GM18507 (cell line): Measurements from ENCODE around the gene DTNB.

Source experiments
- DNase-seq: peaks from one replicate; pipeline ENCODE4 v3.0.0; 2011; ENCODE audit warnings: low read depth; ENCODE audit not compliant: insufficient read length; ENCODE audit errors: extremely low spot score
- FAIRE-seq: peaks from 2 replicates; lab custom pipeline; 2011; peaks lifted over from hg19 to GRCh38; lab: Jason Lieb, UNC

Gene DTNB

DNA sequence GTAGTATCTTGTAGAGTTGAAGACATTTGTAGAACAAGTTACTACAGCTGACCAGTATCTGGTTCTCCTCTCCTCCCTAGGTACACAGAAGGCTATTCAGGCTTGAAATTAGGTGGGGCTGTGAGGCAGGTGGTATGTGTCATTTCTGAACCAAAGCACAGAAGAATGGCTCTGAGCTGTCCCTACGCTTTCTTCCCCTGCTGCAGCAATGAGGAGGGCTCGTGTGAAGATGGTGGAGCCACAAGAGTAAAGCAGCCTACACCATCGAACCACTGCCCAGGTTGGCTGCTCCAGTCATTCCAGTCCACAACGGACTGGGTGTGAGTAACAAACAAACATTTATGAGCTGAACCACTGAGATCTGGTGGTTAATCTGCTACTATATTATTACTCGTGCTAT is 148.9 kb downstream of the DTNB start:
- DNase-seq = no peak
- FAIRE-seq = peak; percentile 52

DNA sequence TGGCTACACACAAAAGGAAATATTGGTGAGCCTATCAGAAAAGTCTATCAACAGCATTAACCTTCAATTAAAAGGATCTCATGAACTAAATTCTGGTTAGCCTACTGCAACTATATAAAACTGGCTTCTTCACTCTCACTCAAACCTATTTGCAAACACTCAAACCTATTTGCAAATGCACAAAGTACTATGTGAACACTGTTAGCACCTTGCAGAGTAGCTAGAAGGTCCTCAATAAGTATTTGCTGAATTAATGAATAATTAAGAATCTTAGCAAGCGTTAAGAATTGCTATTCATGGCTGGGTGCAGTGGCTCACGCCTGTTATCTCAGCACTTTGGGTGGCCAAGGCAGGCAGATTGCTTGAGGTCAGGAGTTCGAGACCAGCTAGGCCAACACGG is 150.3 kb downstream of the DTNB start:
- FAIRE-seq = no peak
- DNase-seq = no peak

DNA sequence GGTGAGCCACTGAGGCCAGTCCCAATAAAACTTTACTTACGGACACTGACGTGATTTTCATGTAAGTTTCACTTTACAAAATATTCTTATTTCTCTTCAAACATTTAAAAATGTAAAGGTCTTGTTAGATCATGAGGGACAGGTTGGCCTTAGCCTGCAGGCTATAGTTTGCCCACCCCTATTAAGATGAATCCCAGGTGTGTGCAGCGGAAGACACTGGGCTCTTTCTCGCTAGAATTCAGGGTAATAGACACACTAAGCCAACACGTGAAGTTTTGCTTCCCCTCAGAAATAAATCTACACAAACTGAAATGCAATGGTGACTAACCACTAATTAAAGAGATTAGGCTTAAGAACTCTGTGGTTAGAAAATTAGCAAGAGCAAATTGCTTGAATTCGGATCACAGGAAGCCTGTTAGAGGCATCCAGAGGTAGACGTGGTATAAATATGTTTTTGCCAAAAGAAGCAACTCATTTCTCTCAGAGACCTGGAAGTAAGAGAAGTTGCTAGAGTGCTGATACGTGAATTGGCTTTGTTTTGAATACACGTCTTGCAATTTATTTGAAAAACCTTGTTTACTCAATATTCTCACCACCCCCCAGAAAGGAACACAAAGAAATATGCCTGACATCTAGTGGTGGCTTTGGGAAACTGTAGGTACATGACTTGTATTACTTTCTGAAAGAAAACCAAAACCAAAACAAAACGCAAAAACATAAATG is 151.6 kb downstream of the DTNB start:
- DNase-seq = peak; percentile 38
- peak; percentile 97 for FAIRE-seq

DNA sequence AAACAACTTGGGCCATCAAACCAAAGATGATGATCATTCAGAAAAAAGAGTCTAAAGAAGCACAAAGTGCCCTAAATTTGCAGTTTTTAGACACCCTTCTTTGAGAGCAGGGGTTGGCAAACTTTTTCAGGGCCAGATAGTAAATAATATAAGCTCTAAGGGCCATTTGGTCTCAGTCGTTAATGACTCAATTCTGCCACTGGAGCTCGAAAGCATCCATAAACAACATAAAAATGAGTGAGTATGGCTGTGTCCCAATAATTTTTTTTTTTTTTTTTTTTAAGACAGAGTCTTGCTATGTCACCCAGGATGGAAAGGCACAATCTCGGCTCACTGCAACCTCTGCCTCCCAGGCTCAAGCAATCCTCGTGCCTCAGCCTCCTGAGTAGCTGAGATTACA is 152.3 kb downstream of the DTNB start:
- FAIRE-seq = no peak
- no peak for DNase-seq

DNA sequence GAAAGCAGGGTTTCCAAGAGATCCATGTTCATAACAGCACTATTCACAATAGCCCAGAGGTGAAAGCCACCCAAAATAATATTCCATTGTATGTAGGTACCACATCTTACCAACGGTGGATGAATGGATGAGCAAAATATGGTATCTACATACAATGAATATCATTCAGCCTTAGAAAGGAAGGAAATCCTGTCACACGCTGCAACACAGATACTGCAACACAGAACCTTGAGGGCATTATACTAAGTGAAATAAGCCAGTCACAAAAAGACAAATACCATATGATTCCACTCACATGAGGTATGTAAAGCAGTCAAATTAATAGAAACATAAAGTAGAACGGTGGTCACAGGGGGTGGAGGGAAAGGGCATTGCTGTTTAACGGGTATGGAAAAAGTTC is 155.7 kb downstream of the DTNB start:
- DNase-seq (no peak), FAIRE-seq (no peak)

DNA sequence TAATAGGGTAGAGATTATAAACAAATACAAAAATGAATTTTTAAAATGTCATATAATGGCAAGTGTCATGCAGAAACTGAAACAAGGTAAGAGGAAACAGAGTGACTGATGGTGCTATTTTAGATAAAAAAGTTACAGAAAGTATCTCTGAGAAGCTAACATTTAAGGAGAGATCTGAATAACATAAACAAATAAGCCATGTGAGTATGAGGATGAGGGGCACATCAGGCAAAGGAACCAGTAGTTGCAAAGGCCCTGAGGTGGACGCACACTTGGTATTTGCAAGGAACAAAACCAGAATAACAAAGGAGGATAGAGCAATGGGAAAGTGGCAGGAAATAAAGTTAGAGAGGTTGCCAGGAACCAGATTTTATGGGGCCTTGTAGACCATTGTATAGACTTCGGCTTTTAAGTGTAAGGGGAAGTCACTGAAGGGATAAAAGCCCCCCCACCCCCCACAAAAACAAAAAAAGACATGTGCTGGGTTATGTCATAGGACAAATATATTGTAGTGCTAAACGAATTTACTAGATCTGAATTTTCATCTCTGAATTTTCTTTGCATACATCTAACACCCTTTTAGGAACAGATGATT is 159.2 kb downstream of the DTNB start:
- FAIRE-seq = peak; percentile 78
- DNase-seq = no peak

DNA sequence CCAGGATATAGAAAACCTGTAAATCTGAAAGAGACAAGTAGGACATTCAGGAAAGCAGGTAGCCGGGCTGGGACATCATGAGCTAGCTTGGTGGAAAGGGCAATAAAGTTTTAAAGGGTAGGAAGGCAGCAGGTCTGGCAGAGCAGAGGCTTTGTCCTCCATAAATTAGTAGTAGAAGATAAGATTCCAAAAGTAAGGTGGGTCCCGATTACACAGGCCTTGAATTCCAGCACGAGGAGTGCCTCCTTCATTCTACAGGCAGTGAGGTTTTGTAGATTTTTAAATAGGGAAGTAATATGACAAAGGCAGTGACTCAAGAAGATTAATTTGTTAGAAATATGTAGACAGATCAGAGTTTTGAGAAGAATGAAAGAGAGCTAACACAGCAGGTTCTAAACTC is 160.7 kb downstream of the DTNB start:
- peak; percentile 18 for FAIRE-seq
- no peak for DNase-seq

DNA sequence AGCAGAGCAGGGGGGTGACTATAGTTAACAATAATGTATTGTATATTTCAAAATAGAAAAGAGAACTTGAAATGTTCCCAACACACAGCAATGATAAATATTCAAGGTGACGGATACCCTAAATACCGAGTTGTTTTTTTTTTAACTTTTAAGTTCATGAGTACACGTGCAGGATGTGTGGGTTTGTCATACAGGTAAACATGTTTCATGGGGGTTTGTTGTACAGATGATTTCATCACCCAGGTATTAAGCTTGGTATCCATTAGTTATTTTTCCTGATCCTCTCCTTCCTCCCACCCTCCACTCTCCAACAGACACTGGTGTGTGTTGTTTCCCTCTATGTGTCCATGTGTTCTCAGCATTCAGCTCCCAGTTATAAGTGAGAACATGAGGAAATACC is 167.2 kb downstream of the DTNB start:
- FAIRE-seq (no peak), DNase-seq (no peak)

DNA sequence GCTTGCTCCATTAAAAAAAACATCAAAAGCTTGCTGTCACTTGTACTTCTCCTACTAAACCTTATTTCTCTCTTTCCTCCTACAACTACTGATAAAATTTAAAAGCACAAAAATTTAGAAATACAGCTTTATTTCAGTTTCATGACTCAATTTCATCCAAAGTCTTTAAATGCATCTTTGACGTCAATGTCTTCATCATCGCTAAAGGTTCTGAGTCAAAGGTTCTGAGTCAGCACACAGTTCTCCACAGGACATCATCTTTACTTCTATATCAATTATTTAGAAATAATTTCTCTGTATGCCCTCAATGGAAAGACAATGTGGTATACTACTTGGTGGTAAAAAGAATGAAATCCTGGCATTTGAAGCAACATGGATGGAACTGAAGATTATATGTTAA is 167.8 kb downstream of the DTNB start:
- FAIRE-seq = no peak
- DNase-seq = no peak

DNA sequence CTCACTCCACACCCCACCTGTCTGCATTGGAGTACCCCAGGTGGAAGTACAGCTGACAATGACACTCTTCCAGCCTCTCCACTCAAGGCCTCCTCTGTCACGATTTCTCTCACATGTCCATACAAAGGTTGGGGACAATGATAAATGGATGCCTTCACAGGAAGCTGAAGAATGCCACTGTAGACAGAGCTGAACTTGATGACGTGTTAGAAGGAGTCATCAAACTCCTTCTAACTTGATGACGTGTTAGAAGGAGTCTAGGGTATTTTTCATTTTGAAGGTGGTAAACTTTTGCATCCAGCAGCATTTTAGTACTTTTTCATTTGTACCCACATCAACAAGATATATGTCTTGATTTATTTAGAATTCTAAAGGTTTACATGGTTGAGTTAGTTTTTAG is 168.2 kb downstream of the DTNB start:
- FAIRE-seq (no peak), DNase-seq (no peak)

DNA sequence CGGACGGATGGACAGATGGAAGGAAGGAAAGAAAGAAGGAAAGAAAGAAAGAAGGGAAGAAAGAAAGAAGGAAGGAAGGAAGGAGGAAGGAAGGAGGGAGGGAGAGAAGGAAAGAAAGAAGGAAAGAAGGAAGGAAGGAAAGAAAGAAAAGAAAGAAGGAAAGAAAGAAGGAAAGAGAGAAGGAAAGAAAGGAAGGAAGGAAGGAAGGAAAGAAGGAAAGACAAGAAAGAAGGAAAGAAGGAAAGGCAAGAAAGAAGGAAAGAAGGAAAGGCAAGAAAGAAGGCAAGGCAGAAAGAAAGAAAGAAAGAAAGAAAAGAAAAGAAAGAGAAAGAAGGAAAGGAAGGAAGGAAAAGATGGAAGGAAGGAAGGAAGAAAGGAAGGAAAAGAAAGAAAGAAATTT is 169.1 kb downstream of the DTNB start:
- no peak for DNase-seq
- FAIRE-seq = peak; percentile 55

DNA sequence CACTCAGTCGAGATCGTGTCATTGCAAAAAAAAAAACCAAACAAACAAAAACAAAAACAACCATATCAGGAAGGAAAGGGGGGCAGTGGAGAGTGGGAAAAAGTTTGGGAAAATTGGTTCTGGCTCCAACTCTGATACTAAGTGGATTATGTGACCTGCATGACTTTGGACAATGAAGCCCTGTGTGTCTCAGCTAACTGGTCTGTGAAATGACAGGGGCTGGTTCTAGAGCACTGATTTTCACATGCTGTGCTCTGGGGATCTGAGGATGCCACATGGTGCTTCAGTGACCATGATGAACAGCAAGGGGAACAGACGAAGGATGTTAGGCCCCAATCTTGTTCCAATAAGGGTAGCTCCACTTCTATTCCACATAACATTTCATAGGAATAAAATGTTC is 174.2 kb downstream of the DTNB start:
- DNase-seq = no peak
- FAIRE-seq = no peak

DNA sequence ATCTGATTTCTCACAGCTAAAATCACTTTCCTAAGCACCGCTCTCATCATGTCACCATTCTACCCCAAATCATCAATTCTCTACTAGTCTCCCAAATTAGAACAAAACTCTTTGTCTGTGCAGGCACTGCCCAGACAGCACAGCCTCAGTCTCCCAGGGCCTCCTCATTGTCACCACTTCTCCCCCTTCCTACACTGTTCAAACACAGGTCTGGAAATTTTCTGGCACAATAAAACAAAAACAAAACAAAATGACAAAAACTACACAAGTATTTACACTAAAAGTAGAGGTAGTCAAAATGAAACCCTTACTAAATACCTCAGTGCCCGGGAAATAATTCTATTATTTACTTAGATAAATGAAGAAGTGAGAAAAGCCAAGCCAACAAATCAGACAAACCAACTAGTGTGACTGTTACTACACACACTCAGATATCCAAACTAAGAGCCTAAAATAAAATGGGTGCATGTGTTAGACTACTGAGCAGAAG is 175.4 kb downstream of the DTNB start:
- no peak for DNase-seq
- peak; percentile 63 for FAIRE-seq

DNA sequence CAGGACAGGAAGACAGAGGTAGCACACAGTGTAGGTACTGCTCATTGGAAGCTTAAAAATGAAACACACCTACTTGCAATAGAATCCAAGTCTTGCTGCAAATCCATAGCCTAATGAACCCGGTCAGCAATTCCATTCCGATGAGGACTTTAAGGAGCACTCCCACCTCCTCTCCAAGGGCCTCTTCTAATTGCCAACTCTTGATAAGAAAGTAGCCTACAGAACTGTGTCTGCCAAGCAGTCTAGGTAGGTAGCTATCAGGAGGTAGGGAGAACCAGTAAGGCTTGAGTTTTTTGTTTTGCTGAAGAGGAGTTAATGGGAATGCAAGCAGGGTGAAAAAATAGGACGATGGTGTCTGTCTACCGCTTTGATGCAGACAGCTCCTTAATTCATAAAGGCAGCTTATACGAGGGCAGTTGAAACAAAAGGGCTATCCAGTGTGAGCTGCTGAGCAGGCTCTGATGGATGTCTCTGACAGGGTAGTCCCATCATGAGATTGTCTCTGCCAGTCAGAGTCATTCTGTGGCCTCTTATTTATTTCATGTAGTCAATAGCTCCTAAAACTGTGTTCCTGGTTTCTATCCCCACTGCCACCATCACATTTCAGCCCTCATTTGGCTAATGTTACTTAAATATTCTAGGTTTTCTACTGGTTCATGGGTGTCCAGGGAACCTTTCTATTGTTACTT is 176.0 kb downstream of the DTNB start:
- DNase-seq = no peak
- peak; percentile 68 for FAIRE-seq

DNA sequence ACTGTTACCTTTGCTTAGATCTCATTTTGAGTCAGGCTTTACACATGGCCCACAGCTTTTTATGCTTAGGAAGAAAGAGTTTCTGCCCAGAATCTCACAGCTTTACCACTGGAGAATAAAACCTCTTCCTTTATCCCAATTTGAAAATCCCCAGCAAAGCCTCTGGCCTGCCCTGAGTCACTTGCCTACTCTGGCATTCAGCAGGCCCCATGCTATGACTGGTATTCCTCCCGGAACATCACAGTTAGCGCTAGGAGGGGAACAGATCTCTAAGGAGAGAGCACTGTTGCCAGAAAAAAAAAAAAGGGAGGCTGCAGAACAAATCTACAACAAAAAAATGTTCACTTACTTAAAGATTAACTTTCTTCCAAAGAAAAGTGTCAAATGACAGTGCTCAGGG is 178.8 kb downstream of the DTNB start:
- DNase-seq (no peak), FAIRE-seq (no peak)

DNA sequence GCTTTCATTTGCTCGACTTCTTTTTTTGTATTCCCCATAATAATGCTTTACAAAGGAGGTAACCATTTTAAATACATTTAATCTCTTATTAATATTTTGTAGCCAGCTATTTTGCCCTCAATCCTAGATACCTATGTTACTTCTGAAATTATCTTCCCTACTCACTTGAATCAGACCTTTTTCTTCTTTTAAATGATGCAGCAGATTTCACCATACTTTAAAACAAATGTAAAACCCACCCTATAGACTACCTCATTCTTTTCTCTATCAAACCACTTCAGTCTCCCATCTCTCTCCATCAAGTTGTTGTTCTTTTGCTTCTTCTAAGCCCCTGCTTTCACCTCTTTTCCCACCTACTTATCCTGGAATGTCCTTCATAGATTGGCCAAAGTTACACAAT is 180.2 kb downstream of the DTNB start:
- no peak for FAIRE-seq
- no peak for DNase-seq

DNA sequence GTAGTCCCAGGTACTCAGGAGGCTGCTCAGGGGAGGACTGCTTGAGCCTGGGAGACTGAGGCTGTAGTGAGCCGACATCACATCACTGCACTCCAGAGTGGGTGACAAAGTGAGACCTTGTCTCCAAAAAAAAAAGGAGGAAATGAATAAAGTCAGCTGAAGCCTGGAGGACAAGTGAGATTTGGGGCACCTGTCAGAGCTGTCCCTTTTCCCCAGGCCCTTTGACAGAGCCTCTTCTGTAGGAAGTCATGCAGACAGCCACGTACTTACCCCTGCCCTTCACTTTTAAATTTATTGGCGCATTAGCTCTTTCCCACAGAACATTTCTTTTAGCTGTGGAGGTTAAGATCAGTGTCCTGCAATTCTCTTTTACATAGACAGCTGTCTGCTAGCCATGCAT is 180.7 kb downstream of the DTNB start:
- FAIRE-seq = no peak

DNA sequence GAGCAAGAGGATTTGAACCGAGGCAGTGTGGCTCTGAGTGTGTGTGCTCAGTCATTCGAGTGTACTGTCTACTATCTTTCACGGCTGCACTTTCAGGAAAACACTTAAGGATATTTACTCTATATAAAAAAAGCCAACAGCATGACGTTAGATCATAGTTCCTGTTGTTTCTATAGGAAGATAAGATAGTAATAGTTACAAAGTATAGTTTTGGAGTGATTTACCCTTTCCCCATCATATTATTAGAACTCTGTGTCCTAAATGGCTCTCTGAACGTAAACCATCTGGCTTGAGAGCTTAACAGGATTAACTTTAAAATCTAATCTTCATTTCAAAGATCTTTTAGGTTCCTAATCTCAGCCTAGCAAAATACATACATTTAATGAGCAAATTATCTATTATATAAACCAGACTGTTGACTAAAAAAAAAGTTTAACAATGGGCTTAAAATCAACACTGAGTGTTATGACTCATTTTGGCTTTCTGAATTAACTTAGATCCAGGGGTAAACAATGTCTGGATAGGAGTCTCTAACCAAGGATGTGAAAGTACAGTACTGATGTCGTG is 181.3 kb downstream of the DTNB start:
- no peak for FAIRE-seq
- no peak for DNase-seq

More for the DNA sequence above, 180.7 kb downstream of the DTNB start:
- no peak for DNase-seq

DNA sequence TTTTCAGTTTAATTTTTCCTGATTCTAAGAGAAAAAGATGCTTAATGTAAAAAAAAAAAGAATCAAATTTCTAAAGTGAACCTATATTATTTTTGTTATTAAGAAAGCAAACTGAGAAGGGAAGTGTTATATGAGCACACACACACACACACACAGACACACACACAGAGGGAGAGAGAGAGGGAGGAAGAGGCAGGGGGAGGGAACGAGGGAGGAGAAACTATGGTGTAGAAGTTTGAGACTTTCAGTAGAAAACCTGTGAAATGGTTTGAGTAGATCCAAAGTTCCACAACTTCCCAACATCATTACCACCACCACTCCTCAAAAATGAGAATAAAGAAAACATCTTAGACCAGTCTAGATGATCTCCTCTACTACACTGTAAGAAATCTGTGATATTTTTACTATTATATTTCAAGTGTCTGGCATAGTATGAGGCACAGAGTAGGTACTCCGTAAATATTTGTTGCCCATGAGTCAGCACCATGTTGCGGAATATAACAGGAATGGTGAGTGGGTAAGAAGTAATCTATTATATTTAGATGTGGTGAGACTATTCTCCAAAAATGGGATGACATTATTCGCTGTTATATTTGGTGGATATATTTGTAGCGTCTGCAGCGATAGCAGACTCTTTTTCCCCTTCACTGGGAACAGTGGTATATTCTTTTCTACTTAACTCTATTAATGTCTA is 182.2 kb downstream of the DTNB start:
- no peak for FAIRE-seq
- no peak for DNase-seq

DNA sequence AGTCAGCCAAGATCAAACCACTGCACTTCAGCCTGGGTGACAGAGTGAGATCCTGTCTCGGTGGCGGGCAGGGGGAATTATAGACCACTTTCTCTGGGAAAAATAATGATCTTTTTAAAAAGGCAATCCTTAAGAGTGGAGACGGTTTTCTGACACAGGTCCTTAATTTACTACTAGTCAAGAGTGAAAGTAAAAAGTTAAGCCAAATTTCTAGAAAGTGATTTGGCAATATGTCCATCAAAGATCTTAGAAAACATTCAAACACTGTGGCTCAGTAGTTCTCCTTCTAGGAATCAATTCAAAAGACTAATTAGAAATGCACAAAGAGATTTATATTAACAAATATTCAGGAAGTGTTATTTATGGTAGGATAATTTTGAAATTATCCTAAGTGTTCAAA is 183.2 kb downstream of the DTNB start:
- DNase-seq (no peak), FAIRE-seq (no peak)
